ENCODE measurements around the gene CENPU.
"Not testable (repeated sequence)": the region's sequence is repeated elsewhere in the genome, so short reads cannot be mapped to it uniquely, and the experiment has no call there.

CENPU gene

DNA sequence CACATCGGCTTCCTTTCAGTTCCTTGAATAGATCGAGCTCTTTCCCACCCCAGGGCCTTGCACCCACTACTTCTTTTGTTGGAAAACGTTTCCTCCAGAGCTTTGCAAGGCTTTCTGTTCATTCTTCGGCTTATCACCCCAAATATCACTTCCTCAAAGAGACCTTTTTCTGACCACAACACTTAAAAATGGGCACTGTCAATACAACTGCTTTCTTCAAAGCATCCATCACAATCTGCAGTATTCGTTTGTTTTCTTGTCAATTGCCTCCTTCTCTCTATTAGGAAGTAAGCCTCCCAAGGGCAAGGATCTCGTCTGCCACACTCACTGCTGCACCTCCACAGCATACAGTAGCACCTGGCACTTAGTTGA is 17.7 kb upstream of the CENPU start:
- no peak for DNase-seq (ENCODE audit: low spot score)

DNA sequence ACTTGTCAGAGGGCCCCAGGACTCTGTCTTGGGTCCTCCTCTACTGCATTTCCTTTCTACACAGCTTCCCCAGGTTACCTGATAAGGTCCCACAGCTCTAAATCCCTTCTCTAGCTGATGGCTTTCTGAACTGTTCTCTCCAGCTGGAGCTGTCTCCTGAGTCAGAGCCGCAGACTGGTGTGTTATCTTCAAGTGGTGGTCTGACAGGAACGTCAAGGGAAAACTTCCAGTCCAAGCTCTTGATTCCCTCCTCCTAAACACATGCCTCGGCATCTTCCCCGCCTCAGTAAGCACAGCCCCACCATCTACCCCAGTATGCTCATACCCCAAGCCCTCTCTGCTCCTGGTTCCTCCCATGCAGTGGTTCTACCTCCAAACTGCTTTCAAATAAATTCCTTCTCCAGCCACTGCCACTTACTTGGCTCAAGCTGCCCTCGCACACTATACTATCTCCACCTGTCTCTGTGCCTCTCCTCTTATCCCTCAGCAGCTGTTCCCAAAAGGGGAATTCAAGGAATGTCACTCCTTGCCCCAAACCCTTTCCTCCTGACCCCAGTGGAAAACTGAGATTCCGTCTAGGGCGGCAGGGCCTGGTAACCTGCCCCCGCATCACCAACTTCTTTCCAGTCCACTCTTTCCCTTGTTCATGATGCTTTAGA is 17.2 kb upstream of the CENPU start:
- no peak for DNase-seq (ENCODE audit: low spot score)

DNA sequence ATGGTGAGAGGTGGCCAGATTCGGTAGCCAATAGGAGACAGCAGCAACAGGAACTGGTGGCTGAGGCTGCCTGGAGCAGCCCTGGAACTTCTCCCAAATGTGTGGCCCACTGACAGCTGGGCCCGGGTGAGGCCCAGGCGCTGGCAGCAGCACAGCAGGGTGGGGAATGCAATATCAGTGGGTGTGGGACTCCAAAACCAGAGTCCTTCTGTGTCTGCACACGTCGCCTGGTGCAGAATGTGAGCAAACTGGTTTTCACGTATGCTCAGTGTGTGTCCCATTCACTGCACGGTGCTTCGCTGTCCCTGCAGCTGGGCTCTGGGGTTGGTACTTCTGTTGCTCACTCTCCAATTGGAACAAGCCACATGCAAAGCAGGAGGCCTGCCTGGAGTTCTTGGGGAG is 14.4 kb upstream of the CENPU start:
- DNase-seq (ENCODE audit: low spot score): no peak

DNA sequence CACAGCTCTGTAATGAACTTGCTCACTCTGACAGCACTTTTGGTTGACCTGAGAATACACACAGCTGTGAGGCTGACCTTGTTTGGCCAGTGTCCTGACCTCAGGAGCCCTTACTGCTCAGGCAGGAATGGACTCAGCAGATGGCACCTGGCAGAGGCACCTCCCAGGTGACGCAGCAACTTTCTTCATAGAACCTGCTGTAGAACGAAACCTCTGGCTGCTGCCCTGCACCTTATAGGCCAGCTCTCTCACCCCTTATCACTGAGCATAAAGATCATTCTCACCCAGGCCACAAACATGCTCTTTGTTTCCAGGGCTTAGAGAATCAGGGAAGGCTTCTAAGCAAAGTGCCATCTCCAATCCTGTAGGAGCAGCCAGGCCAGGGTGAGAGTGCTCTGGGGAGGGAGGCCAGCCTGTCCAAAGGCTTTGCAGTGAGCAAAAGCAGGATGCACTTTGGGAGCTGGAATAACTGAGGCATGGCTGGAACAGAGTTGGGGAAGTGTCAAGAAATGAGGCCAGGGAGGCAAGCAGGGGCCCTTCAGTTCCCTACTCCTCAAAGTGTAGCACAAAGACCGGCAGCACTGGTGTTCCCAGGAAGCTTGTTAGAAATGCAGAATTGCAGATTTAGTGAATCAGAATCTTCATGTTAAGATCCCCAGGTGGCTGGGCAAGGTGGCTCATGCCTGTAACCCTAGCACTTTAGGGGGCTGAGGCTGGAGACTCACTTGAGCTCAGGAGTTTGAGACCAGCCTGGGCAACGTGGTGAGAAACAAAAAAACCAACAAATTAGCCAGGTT is 13.3 kb upstream of the CENPU start:
- DNase-seq (ENCODE audit: low spot score): no peak

DNA sequence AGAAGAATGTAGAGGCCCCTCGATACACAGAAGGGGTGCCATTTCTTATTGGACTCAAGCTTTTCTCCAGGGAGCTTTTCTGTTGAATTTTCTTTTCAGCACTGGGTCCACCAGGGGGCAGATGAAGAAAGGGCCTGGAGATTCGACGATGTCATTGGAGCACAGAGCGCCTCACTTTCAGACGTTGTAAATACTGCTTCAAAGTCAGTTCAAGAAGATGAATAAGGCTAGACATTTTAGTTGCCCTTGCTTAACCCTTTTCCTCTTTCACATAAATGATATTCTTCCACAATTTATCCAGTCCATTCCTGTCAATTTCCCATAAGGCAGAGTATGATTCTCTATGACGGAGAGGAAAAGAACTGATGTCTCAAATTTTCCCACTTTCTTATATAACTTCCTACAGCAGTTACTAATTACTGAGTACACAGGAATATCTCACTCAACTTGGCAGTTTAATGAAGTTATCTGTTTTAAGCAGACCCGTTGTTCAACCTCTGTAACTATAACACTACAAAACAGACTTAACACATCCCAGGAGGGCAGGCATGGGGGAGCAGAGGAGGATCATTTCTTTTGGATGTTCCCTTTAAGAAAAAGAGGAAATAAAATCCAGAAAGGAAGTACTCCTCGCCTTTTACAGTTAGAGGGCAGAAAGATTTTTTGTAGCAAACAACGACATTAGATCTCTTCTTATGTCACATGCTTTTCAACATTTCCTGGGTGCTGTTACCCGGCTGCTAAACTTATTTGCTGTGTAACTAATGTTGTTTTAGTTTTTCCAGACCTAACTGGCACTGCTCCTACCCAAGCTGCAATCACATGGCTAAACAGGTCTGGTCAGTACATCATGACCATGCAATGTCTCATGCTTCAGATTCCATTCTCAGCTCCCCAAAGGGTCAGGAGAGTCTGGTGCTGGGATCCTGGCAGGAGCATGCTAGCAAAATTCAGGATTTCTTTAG is 12.2 kb upstream of the CENPU start:
- peak; percentile 66 for DNase-seq (ENCODE audit: low spot score)

DNA sequence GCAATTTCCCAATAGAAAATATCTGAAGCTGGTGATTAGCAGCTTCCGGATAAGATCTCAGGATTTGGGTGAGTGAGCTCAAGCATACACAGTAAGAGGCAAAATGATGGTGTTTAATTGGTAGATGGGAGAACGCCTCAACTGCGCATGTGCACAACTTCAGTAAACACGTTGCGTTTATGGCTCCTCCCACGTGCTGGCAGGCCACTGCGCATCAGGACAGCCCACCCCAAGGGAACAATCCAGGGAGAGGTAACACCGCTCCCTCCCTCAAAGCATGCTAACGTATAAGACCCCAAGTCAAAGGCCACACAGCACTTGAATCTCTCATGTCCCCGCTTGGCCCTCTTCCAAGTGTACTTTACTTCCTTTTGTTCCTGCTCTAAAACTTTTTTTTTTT is 10.3 kb upstream of the CENPU start:
- no peak for DNase-seq (ENCODE audit: low spot score)

DNA sequence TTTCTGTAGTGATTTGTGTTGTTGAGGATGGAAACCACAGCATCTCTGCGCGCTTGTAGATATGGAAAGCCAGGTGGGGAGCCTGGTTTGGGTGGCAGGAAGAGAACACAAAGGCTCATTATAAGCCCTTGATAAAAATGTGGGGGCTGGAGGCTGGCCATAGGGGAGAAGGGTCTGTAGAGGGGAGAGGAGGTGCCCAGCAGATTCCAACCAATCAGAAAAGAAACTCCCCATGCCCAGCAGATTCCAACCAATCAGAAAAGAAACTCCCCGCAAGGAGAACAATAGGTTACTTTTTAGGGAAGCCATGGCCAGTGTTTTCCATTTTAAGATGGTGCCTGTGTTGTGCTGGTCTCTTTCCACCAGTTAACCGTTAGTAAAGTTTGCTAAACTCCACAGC is 9.8 kb upstream of the CENPU start:
- DNase-seq (ENCODE audit: low spot score): no peak

DNA sequence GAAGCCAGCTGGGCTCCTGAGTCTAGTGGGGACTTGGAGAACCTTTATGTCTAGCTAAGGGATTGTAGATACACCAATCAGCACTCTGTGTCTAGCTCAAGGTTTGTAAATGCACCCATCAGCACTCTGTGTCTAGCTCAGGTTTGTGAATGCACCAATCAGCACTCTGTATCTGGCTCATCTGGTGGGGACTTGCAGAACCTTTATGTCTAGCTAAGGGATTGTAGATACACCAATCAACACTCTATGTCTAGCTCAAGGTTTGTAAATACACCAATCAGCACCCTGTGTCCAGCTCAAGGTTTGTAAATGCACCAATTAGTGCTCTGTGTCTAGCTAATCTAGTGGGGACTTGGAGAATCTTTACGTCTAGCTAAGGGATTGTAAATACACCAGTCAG is 7.8 kb upstream of the CENPU start:
- not testable (repeated sequence) for DNase-seq (ENCODE audit: low spot score)

DNA sequence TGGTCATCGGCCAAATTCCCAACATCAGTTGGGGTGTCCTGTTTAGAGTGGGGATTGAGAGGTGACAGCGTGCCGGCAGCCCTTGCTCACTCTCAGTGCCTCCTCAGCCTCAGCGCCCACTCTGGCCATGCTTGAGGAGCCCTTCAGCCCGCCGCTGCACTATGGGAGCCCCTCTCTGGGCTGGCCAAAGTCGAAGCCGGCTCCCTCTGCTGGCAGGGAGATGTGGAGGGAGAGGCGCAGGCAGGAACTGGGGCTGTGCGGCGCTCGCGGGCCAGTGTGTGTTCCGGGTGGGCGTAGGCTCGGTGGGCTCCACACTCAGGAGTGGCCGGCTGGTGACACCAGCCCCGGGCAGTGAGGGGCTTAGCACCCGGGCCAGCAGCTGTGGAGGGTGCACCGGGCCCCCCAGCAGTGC is 7.1 kb upstream of the CENPU start:
- no peak for DNase-seq (ENCODE audit: low spot score)

DNA sequence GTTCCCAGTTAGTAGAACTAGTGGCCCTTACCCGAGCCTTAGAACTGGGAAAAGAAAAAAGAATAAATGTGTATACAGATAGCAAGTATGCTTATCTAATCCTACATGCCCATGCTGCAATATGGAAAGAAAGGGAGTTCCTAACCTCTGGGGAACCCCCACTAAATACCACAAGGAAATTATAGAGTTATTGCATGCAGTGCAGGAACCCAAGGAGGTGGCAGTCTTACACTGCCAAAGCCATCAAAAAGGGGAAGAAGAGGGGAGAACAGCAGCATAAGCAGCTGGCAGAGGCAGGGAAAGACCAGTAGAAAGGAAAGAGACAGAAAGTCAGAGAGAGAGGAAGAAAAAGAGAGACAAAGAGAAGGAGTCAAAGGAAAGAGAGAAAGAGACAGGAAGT is 5.7 kb upstream of the CENPU start:
- not testable (repeated sequence) for DNase-seq (ENCODE audit: low spot score)

DNA sequence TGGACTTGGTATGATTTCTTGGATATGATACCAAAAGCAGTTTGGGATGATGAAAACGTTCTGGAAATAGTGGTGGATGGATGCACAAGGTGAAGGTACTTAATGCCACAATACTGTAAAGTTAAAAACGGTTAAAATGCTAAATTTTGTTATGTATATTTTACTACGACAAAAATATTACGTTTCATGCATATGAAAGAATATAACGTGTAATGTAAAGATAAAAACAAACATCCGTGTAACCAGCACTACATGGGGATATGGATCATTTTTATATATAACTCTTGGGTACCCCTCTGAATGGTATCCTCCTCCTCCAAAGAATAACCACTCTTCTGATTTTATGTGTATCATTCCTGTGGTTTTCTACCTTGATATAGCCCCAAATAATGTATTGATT is 862 bp upstream of the CENPU start:
- no peak for DNase-seq (ENCODE audit: low spot score)

DNA sequence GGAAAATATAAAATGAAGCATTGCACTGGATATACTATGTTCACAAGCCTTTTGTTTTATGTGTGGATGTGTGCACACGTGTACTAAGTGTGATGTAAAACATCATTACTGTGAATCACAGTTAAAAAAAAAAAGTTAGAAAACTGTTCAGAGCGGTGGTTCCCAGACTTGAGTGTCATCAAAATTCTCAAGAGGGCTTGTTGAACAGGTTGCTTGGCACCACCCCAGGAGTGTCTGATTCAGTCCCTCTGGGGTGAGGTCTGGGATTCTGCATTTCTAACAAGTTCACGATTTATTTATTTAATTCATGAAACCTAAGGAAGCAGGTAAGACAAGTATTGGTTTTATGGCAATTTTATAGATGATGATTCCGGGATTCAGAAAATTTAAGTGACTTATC is 1.8 kb downstream of the CENPU start:
- no peak for DNase-seq (ENCODE audit: low spot score)

DNA sequence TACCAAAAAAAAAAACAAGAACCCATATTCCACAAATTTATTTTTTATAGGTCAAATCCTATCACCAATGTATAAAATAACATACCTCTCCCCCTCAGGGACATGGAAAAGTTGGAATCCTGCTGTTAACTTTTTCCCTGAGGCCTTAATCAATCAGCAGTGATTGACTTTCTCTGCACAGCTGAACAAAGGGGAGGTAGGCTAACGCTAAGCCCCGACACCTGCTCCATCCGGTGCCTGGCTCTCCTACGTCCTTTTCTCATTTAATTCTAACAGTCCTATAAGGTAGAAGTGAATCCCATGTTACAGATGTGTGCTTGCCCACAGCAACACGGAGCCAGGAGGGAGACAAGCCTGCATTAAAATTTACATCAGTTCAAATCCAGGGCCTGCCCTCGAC is 2.8 kb downstream of the CENPU start:
- DNase-seq (ENCODE audit: low spot score): no peak

DNA sequence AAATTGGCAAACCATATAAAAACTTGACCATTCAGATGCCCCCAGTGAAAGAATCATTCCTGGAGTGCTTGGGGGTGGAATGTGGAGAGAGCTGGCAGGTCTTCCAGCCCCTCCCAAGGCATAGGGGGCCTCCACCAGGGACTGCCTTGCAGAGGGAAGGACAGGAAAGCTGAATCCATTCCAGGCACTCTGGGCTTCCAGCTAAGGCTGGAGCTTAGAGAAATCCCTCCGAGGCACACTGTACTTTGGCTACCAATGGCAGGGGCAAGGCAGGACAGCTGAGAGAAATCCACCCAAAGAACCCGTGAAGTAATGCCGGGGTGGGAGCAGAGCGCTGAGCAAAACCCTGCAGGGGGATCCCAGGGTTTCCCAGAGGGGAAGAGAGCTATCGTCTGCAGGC is 4.0 kb downstream of the CENPU start:
- DNase-seq (ENCODE audit: low spot score): no peak

DNA sequence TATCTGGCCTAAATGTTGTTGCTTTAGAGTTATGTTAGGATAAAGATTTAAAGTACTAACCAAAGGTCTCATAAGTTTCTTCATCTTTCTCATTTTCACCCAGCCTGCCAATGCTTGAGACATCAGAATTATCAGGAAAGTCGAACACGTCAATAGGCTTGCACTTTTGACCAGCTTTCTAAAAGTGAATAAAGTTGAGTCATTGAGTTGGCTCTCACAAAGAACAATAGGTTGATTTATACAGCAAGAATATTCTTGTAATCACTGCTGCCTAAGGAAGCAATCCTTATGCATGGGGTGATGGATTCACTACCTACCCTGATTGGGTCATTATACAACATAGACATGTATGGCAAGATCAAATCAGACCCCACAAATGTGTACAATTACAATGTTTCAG is 5.0 kb downstream of the CENPU start:
- no peak for DNase-seq (ENCODE audit: low spot score)

DNA sequence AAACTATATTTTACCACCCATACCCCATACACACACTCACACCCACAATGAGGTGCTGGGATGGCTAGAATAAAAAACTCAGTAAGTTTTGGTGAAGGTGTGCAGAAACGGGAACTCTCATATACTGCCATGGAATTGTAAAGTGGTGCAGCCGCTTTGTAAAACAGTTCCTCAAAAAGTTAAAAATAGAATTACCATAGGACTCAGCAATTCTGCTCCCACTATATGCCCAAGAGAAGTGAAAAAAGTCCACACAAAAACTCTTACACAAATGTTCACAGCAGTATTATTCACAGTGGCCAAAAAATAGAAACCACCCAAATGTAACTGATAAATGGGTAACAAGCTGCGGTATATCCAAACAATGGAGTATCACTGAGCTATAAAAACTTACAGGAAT is 6.5 kb downstream of the CENPU start:
- no peak for DNase-seq (ENCODE audit: low spot score)

DNA sequence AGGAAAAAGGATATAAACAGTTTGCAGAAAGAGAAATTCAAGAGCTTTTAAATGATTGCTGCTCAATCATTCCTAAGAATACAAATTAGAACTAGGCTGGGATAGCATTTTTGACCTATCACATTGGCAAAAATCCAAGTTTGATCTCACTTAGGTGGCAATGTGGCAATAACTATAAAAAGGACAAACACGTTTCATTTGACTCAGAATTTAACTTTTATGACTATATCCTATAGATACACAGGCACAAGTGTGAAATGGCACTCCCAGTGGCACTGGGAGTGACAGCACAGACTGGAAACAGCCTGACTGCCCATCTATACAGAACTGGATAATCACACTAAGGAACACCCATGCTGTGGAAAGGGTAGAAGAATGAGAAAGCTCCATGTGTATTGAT is 11.1 kb downstream of the CENPU start:
- DNase-seq (ENCODE audit: low spot score): no peak

DNA sequence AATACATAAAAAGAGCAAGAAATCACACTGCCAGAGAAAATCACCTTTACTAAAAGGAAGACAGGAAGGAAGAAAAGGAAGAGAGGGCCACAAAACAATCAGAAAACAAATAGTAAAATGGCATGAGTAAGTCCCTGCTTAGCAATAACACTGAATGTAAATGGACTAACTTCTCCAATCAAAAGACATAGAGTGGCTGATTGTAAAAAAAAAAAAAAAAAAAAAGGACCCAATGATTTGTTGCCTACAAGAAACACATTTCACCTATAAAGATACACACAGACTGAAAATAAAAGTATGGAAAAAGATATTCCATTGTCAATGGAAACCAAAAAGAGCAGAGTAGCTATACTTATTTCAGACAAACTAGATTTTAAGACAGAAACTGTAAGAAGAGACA is 12.6 kb downstream of the CENPU start:
- no peak for DNase-seq (ENCODE audit: low spot score)

DNA sequence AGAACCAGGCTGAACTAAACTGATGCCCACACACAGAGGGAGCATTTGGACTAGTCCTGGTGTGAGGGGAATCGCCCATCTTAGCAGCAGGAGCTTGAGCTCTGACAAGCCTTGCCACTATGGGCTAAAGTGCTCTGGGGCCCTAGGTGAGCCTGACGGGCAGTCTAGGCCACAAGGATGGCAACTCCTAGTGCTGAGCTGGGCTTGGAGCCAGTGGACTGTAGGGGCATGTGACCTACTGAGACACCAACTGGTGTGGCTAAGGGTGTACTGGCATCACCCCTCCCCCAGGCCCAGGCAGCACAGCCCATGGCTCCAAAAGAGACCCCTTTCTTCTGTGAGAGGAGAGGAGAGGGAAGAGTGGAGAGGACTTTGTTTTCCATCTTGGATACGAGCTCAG is 14.5 kb downstream of the CENPU start:
- DNase-seq (ENCODE audit: low spot score): no peak

DNA sequence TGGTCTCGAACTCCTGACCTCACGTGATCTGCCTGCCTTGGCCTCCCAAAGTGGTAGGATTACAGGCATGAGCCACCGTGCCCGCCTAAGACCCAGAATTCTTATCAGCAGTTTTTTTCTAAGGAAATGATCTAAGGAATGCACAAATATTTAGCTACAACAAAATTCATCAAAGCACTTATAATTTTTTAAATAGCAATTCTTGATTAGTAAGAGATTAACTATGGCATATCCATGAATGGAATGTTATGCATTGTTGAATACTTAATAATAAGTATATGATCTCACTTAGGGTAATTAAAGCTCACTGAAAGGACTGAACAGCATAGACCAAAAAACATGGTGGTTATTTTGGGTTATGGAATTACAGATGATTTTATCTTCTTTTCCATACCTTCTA is 18.4 kb downstream of the CENPU start:
- DNase-seq (ENCODE audit: low spot score): no peak

DNA sequence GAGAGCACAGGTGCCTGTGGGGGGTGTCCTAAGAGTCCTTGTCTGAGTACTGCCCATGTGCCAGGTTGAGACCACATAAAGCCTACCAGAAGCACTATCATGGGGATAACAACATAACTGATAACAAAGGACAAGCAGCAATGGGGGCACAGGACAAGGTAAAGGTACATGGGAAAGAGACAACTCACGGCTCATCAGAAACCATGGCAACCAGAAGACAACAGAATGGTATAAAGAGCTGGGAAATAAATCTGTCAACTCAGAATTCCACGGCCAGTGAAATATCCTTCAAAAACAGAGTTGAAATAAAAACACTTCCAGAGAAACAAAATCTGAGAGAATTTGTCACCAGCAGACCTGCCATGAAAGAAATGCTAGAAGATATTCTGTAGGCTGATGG is 20.0 kb downstream of the CENPU start:
- DNase-seq (ENCODE audit: low spot score): no peak

DNA sequence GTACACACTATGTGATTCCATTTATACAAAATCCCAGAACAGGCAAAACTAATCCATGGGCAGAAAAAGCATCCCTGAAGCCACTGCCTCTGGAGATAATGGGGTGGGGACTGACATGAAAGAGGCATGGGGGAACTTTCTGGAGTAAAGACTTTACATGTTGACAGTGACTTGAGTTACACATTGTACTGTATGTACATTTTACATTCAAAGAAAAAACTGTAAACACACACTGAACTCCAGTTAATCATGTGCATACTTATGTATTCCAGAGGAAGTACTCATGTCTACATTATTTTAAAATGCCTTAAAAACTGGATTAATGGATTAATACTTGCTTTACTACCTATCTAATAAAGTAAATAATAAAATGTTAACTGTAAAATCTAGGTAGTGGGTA is 21.6 kb downstream of the CENPU start:
- no peak for DNase-seq (ENCODE audit: low spot score)

DNA sequence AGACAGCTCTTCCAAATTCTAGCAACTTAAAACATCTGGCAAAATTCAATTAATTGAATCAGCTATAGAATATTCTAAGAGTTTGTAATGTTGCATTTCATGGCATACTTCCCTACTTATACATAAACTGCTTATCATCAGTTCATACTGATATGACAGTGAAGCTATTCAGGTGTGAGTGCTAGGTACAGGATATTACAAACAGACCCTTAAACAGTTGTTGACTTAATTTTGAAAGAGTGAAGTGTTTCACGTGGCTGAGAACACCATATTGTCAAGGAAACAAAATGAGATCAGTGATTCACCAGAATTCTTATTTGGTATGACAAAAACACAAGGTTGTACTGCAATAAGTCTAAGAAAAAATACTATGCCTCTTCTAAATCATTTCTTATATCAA is 27.4 kb downstream of the CENPU start:
- DNase-seq (ENCODE audit: low spot score): no peak
